ENCODE data around the gene ARMH1. TPM values are rescaled to one million over a fixed set of nuclear protein-coding genes. Genes with fewer than 3 reads are reported as not detected.
A peak's percentile ranks its signal among the peaks of the same experiment; 100 is the strongest.

The ARMH1 gene
- total RNA-seq, 1 donor from 2014 or later: under 0.01 TPM

DNA sequence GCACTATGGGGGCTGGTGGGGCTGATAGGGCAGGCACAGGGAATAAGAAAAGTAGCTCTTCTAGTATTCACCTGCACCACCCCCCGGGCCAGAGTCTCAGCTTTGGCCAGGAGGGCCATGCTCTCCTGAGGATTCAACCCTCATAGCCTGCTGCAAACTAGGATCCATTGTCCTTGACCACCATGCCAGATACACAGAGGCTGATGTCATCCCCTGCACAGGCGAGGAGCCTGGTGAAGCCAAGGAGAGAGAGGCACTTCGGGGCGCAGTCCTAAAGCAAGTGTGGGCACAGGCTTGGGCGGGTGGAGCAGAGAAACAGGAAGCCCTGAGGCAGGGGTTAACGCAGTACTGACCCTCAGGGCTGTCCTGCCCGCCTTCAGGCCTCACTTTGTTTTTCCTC, 29.7 kb upstream of the ARMH1 start:
- DNase-seq (ENCODE audit: low read depth in 2 of 2): no peak

DNA sequence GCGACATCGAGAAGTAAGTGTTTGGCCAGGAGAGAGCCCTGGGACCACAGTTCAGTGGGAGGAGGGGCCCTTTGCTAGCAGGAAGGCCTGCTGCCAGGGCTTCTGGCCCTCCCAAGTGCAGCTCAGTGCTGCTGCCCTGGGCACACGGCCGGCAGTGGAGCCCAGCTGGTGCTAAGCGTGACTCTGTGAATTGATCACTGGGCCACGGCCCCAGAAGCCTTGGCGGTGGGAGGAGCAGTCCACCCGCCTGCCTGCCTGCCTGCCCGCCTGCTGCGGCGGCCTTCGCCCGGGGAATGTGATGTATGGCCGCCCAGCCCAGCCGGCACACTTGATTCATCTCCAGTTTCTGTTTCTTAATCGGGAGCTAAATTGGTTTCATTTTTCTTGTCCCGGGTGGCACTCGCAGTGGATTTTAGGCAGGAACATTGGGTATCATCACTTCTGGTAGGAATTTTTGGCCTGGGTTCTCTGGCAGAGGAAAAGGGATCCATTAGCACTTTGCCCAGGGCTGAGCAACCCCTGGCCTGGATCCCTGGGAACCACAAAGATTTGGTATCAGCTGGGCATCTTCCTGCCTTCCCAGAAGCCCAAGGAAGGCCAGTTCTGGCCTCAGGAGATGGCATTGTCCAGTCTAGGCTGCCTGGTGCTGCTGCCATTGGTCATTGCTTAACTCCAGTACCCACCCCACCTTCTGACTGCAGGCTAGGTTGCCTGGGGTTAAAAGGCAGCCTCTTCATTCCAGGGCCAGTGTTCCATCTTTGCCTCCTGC, 28.9 kb upstream of the ARMH1 start:
- no peak for DNase-seq (ENCODE audit: low read depth in 2 of 2)

DNA sequence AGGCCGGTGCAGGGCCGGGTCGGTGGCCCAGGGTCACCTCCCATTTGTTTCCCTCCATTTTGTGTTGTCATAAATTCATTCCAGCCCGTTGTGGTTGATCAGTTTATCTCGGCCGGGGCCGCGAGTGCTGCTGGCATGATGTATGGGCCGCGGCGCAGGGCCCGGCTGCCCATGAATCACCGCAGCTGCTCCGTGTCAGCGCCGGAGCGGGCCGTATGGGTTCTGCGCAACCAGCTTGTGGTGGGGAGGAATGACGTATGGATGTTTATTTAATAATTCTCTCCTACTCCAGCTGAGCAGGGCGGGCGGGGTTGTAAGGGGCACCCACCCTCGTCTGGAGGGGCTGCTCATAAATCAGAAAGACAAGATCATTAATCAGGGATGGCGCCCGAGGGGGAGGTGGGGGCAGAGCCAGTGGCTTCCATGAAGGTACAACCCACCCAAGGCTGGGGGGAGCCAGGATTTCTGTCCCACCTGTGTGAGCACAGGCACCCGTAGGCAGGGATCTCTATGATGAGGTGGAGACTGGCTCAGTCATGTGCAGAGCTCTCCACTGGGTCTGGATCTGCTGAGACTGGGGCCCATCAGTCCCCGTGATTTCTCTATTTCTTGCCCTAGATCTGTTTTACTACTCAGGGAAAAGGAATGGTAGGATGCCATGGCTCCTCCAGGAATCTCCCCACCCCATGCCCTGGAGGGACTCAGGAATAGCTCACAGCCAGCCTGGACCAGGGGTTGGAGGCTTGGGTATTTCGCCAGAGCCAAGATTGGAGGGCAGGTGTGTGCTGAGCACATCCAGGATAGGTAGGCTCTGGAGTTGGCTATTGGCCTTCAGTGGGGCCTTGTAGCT, 28.0 kb upstream of the ARMH1 start:
- DNase-seq (ENCODE audit: low read depth in 2 of 2): no peak

DNA sequence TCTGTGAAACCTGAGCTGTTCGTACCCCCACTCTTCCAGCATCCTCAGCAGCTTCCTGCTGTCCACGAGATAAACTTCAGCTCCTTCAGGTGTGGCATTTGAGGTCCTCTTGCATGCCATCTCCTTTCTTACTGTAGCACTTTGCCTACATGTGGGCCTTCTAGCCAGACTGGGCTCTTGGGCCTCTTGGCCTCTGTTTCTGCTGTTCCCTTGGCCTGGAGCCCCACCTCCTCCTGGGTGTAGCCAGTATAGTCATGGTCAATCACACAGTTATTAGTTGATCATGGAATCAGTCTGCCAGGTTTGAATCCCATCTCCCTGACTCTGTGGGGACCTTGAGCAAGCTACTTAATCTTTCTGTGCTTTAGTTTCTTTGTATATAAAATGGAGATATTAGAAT, 26.6 kb upstream of the ARMH1 start:
- DNase-seq (ENCODE audit: low read depth in 2 of 2): no peak

DNA sequence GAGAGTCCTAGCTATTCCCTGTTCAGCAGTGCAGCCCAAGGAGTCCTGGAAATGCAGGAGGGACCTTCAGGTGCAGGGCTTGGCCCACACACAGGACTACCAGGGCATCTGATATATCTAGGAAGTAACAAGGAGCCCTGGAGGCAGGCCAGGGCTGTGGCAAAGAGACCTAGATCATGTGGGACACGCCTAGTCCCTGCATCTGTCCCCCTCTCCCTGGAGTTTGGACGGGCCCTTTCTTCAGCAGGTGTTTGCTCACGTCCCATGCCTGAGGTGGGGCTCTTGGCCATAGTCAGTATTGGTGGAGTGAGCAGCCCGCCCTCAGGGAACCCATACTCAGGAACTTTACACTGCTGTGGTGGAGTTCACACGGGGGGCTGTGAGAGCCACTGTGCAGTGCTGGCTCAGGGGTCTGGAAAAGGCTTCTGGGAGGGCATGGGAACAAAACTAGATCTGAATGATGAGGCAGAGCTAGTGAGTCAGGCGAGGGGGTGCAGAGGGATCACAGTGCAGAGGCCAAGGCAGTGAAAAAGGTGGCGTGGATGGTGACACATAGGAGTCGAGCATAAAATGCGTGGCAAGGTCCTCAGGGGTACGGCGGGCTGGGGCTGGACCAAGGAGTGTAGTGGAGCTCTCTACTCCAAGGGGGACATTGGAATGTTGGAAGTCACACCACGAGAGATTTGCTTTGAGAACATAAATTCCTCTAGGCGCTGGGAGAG, 25.8 kb upstream of the ARMH1 start:
- no peak for DNase-seq (ENCODE audit: low read depth in 2 of 2)

DNA sequence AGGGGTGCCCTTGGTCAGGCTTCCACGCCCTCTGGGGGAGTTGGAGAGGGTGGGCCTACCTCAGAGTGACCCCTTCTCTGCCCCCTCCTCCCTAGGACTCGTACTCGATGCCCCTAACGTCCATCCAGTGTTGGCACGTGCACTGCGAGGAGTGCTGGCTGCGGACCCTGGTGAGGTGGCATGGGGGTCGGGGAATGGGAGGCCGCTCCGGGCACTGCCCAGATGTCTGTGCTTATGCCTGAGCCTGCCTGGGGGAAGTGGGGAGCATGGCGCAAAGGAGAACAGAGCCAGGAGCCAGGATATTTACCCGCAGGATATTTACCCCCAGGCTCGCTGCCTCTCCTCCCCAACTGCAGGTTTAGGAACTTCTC, 24.7 kb upstream of the ARMH1 start:
- DNase-seq (ENCODE audit: low read depth in 2 of 2): no peak

DNA sequence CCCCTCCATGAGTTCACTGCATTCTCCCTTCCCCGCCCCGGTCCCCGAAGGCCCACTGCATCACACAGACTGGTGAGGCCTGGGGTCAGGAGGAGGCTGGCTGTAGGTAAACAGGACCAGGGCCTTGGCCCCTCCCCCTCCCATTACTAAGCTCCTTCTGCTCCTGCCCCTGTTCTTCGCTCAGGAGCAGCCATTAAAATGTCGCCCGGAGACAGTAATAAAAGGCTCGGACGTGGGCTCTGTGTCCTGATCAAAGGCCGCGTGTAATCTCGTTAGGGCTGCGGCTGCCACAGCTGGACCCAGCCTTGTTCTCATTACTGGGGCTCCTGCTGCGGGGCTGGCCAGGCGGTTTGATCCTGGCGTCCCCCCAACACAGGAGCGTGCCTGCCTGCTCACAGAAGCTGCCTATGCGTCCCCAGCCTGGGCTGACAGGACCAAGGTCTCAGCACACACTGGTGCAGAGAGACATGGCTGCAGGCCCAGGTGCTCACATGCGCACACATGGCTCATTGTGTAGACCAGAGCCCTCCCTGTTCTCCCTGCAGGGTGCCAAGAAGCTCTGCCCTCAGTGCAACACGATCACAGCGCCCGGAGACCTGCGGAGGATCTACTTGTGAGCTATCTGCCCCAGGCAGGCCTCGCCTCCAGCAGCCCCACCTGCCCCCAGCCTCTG, 24.2 kb upstream of the ARMH1 start:
- no peak for DNase-seq (ENCODE audit: low read depth in 2 of 2)

DNA sequence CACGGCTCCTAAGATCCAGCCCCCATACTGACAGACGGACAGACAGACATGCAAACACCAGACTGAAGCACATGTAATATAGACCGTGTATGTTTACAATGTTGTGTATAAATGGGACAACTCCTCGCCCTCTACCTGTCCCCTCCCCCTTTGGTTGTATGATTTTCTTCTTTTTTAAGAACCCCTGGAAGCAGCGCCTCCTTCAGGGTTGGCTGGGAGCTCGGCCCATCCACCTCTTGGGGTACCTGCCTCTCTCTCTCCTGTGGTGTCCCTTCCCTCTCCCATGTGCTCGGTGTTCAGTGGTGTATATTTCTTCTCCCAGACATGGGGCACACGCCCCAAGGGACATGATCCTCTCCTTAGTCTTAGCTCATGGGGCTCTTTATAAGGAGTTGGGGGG, 23.4 kb upstream of the ARMH1 start:
- DNase-seq (ENCODE audit: low read depth in 2 of 2): no peak

DNA sequence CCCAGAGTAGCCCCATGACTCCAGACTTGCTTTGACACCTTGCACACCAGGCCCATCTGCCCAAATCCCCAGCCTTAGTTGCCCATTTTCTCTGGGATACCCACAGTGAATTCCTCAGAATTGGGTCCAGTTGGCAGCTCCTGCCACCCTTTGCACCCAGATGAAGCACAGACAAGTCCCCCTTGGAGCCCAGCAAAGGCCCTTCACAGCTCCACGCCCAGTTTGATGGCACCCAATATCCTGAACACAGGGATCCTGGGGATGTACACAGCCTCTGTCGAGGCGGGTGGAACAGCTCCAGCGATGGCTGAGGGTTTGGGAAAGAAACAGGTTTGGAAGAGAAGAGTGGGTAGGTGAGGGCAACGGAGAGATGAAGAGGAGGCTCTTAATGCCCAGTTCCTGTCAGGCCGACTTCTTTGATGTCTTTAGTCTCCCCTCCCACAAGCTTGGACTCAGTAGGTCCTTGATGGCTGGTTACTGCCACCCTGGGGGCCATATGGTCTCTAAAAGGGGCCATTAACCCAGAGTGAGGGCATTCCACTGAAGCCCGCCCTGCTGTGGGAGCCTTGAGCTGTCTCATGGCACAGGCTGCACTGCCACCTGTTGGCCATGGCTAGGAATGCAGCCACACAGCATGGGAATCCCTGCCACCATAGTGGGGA, 21.9 kb upstream of the ARMH1 start:
- peak; percentile 68 to 80 for DNase-seq (ENCODE audit: low read depth in 2 of 2)

DNA sequence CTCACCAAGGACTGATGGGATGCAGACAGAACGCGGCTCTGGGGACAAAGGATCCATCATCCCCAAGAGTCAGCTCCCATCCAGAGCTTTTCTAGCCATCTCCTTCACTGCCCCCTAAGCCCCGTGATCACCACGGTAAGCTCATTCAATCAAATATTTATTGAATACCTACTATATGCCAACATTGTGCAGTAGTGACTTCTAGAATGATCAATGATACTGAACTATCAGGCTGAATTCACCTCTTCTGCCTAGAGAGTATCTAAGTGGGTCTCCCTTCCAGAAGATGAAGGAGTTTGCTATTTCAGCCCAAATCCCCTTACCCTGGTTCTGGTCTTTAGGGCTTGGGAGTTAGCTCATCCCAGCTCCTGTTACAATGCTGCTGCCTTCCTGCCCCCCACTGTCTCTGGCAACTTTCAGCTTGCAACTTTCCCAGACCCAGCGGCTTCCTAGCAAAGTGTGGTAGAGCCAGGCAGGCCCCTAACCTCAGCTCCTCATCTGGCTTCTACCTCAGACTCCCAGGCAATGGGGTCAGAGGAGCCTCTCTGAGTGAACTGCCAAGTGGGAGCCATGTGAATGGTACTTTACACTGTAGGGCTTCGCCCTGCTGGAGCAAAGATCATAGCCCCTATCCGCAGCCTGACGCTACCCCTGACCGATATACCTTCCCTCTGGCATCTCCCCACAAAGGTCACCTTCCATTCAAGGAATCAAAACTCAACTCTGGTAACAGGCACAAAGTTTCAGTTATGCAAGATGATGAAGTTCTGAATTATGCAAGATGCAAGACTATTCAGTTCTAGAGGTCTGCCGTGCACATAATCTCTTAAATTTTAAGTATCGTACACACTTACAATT, 21.2 kb upstream of the ARMH1 start:
- no peak for DNase-seq (ENCODE audit: low read depth in 2 of 2)

DNA sequence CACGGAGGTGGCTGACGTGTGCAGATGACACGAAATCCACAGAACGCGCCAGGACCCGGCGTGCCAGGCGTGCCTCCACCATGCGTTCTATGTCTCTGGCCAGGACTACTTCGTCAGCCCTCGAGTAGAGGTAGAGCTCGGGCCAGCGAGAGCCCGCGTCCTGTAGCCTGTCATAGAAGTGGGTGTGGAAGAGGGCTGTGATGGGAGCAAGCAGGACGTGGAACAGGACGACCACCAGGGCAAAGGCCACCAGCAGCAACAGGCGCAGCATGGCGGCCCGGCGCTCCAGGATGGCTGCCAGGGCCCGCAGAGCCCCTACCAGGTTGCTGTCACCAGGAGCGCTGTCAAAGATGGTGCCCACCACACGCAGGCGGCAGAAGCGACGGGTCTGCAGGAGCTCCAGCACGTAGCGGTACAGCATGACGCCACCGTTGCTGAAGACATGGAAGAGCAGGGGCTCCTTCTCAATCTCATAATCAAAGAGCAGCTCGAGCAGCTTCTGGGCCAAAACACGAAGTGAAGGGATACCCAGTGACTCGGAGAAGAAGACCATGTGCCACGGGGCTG, 19.8 kb upstream of the ARMH1 start:
- no peak for DNase-seq (ENCODE audit: low read depth in 2 of 2)

DNA sequence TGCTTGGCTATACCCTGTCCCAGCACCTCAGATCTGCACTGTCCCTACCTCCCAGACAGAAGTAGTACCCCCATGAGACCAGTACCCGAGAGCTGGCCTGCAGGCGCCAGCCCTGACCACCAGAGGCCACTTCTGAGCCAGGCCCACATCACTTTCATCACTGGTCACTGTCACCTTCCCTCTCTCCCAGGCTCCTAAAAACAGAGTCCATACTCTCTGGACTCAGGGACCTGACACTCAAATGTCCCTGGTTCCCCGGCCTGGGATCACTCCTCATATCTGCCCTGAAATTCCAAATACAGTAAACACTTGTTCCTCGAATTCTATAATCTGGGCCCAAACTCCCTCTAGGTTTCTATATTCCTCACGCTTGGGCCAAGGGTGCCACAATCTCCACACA, 18.9 kb upstream of the ARMH1 start:
- DNase-seq (ENCODE audit: low read depth in 2 of 2): peak; percentile 12 to 57

DNA sequence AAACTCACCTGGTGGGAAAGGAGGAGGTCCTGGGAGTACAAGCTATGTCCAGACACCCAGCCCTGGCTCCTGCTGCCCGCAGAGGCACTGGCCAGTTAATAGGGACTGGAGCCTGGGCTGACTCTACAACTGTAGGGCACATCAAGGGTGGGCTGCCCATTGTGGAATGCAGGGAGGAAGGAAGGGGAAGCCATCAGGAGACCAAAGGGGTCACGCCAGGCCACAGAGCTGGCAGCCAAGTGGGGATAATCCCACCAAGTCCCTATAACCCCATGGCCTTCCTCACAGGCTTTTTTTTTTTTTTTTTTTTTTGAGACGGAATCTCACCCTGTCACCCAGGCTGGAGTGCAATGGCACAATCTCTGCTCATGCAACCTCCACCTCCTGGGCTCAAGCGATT, 14.9 kb upstream of the ARMH1 start:
- DNase-seq (ENCODE audit: low read depth in 2 of 2): no peak

DNA sequence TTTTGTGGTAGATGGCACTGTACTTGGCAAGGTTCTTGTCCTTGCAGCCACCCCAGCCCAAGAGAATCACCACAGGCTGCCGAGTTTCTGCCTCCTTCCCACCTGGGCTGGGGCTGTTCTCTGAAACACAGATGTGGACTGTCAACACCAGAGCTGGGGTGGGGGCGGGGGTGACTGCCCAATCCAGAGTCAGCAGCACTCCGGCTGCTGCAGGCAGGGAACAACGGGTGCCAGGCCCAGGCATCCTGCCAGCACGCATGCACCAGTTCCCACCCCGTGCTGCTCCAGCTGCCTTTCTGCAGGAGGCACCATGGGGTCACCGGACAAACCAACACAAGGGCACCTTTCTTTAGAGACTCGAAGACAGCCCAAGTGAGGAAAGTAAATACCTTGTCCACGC, 14.3 kb upstream of the ARMH1 start:
- DNase-seq (ENCODE audit: low read depth in 2 of 2): peak in 1 of 2 donors; percentile 46

DNA sequence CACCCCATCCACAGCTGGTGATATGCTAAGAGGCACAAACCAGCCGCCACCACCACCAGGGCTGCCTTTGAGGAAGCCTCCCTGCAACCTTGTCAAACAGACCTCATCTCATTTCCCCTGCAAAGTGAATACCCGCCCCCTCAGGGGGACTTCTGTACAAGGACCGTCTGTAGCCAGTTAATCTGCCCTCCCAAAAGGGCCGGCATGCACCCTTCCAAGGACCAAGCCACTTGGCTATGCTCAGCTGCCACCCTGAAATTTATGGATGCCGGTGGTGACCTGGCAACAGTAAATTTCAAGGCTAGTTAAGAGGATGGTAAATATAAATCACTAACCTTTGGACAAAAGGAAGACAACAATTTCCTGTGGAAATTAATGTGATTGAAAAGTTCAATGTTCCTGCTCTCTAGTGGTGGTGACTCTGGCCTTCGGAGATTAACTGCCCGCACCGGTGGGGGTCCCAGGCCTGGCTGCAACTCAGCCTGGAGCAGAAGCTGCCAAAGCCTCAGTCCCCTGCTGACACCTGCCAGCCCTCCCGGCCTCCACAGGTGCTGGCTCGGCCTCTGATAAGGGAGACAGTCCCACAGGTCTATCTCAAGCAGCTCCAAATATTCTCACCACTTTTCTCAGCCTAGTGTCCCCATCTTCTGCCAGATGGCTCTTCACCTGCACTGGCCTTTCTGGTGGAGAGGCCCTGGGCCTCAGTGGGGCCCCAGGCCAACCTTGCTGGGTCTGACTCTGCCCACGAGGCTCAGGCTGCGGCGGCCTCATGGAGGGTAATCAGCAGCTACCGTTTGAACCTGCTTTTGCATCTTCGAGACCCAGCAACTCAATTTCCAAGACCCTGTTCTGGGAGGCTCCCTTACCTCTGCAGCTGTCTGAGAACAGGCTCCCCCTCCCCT, 12.5 kb upstream of the ARMH1 start:
- peak in 1 of 2 donors; percentile 43 for DNase-seq (ENCODE audit: low read depth in 2 of 2)

DNA sequence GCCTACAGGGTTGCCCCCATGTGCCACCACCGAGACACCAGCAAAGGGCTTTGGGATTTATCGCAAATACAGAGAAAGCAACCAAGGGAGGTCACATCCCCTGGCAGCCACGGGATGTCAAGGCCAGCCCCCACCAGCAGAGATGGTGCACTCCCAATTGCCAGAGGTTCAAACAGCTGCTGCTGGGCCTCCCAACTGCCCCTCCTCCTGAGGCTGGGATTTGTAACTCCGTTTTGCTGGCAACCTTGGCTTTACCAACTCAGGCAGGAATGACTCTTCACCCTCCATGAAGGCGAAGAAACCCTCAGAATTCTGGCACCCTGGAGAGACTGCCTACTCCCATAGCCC, 11.9 kb upstream of the ARMH1 start:
- DNase-seq (ENCODE audit: low read depth in 2 of 2): no peak

DNA sequence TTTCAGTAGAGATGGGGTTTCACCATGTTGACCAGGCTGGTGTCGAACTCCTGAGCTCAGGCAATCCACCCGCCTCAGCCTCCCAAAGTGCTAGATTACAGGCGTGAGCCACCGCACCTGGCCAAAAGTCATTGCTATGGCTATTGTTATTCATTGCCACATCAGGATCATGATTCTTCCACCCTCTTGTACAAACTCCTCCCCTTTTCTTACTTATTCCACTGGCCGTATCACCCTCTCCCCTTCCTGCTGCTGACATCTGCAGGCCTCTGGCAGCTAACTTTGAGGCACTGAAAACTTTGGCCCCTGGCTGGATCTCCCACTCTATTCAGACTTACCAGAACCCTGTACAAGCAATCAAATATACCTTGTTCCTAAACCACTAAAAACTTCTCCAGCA, 11.1 kb upstream of the ARMH1 start:
- no peak for DNase-seq (ENCODE audit: low read depth in 2 of 2)

DNA sequence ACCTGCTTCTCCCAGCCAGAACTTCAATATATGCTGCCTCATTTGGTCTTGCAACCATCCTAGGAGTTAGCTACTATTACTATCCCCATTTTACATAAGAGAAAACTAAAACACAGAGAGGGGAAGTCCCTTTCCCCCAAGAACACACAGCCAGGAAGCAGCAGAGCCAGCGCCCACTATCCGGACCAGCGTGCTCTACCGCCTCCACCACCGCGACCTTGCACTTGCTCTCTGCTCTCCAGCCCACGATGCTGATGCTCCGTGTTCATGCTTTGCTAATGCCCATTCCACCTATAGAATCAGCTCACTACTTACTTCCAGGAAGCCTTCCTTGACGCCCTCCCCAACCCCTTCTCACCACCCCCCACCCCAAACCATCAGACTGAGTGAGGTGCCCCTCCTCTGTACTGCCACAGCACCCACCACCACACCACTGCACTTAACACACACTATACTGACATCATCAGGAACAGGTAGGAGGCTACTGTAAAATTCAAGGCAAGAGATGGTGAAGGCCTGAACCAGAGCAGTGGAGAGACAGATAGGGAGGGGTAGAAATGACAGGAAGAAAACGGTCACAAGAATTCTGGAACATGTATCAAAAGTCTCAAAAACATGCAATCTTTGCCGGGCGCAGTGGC, 9.7 kb upstream of the ARMH1 start:
- DNase-seq (ENCODE audit: low read depth in 2 of 2): no peak
